Thyroid gland (tissue), 4 donors: ENCODE data around the gene AGBL3. TPM values are rescaled to one million over a fixed set of nuclear protein-coding genes. Genes with fewer than 3 reads are reported as not detected.
A peak's percentile ranks its signal among the peaks of the same experiment; 100 is the strongest.

Source experiments
- DNase-seq, 2 donors: peaks; one replicate each; pipeline ENCODE4 v3.0.0-alpha.2; 2019
- H3K27ac ChIP-seq, 3 donors: fragments of 200-600 bp; sonication (generic); 1 replicate in 2 of 3; 2 replicates in 1 of 3; pipeline ENCODE4 v1.5.1; 2016 to 2019; ENCODE audit warnings: mild to moderate bottlenecking in 1 of 3, moderate library complexity in 1 of 3
- H3K27me3 ChIP-seq: fragments of 200-600 bp; sonication (generic); one replicate; pipeline ENCODE4 v1.5.1; 2019
- H3K36me3 ChIP-seq, 2 donors: fragments of 200-600 bp; sonication (generic); one replicate each; pipeline ENCODE4 v1.5.1; 2016 to 2019
- H3K4me1 ChIP-seq, 2 donors: fragments of 200-600 bp; sonication (generic); one replicate each; pipeline ENCODE4 v1.5.1; 2017 to 2019
- H3K4me3 ChIP-seq, 3 donors: fragments of 200-600 bp; sonication (generic); replicated peaks in 1 of 3; 1 replicate in 2 of 3; 2 replicates in 1 of 3; pipeline ENCODE4 v1.5.1; 2016; ENCODE audit warnings: mild to moderate bottlenecking in 1 of 3
- H3K9me3 ChIP-seq: fragments of 200-600 bp; sonication (generic); one replicate; pipeline ENCODE4 v1.5.1; 2017
- CTCF ChIP-seq, 6 experiments: fragments of 200-600 bp in 3 of 6; fragments of 450-650 bp in 3 of 6; sonication (generic) in 3 of 6; IDR thresholded peaks; one replicate each; pipeline ENCODE4 v1.5.1; 2016 to 2019; ENCODE audit warnings: antibody characterized with exemption in 6 of 6, mild to moderate bottlenecking in 2 of 6, inconsistent platforms in 1 of 6, moderate library complexity in 1 of 6
- POLR2A ChIP-seq, 2 donors: fragments of 450-650 bp; IDR thresholded peaks; one replicate each; pipeline ENCODE4 v1.6.1; 2017; ENCODE audit warnings: antibody characterized with exemption in 2 of 2, mild to moderate bottlenecking in 2 of 2, moderate library complexity in 1 of 2
- WGBS, 2 donors: methylation state at CpG; one replicate each; pipeline ENCODE4 v1.1.5; 2017; 5-methylcytosine and 5-hydroxymethylcytosine counted together
- intact Hi-C: fragments of 100-400 bp; cut with DNase I; formaldehyde crosslinking; loops from one replicate; pipeline ENCODE4 v1.15.1; 2023
- total RNA-seq, 4 donors: library from RNA; depleted of rRNA; stranded (reverse); fragments of >200 nt; gene quantifications; one replicate each; pipeline ENCODE4 v1.2.3, GENCODE V29; 2016

The AGBL3 gene
- total RNA-seq, 4 donors from 2014 or later = 3.6 to 5.0 (median 4.1) TPM

- no peak overlapping the region for H3K4me3 ChIP-seq
- TF ChIP-seq POLR2A (IDR thresholded peaks at IDR 0.05) = no peak
- TF ChIP-seq CTCF (IDR thresholded peaks at IDR 0.05) = no peak
- H3K4me1 ChIP-seq = peaks cover 46 to 49% of the 10 kb centered on the region in 2 donors
- intact Hi-C loops = loop anchor here (5.0 kb wide), 1 partner anchor 248 kb away; no protein-coding TSS in a partner anchor
- H3K27ac ChIP-seq = peak overlapping the region in 1 of 3 donors; percentile 24
- no peaks in the 10 kb centered on the region for H3K27me3 ChIP-seq
- H3K36me3 ChIP-seq = no peaks in the 10 kb centered on the region
- no peak for DNase-seq
- no peaks in the 10 kb centered on the region for H3K9me3 ChIP-seq
Observed at GRCh38 chr7:134940729-134941128, 45.6 kb upstream of the AGBL3 start.

- WGBS, 2 donors = 72 to 75% methylated on average over 3 of the region's 3 CpGs
- H3K4me1 ChIP-seq = peaks cover 40 to 44% of the 10 kb centered on the region in 2 donors
- intact Hi-C loops = loop anchor here (5.0 kb wide), 1 partner anchor 249 kb away; no protein-coding TSS in a partner anchor
Observed at GRCh38 chr7:134941185-134941900, 45.0 kb upstream of the AGBL3 start.

GRCh38 chr7:134941952-134942351 is 44.4 kb upstream of the AGBL3 start:
- H3K27ac ChIP-seq = peak overlapping the region in 2 of 3 donors; percentile 8 to 21

More at GRCh38 chr7:134941185-134941900, 45.0 kb upstream of the AGBL3 start:
- Histone ChIP-seq H3K27ac (peak overlapping the region in 2 of 3 donors; percentile 7 to 24), H3K9me3 (no peaks in the 10 kb centered on the region), H3K27me3 (no peaks in the 10 kb centered on the region), H3K4me3 (no peak overlapping the region), H3K36me3 (peaks cover 0 to 4% of the 10 kb centered on the region in 2 donors)
- peak in 1 of 2 donors; percentile 27 for DNase-seq
- no peak for TF ChIP-seq CTCF (IDR thresholded peaks at IDR 0.05)
- peak in 1 of 2 donors; percentile 13 for TF ChIP-seq POLR2A (IDR thresholded peaks at IDR 0.05)

DNA sequence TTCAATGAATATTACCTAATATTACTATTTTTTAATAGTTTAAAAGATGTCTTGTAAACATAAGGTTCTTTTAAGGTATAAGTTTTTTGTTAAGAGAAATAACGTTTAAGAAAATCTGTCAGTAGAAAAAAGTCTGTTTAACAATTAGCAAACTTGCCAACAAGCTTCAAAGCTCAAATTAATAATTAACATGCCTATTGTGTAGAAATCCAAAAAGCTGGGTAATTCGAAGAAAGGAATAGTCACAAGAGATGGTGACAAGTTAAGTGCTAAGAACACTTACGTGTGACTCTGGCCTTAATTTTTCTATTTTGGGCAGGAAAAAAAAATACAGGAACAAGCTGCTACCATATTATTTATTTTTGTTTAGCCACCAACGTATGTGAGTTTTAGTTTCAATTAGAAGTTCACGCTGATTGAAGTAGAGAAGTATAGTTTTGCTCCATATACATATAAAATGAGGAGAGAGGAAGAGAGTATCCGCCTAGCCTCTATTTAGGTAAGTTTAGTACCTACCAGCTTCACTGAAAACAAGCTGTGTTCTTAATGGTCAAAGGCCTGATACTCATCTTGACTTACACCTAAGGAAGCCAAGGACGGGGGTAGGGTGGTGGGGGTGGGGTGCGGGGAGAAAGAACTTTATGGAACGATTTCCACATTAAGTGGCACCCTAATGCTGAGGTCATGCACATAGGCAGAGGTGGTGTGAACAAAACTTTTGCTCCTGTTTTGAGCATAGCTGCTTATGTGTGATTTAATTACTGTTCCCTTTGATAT is 43.4 kb upstream of the AGBL3 start:
- 76 to 78% methylated on average over 9 of the region's 9 CpGs for WGBS, 2 donors
- TF ChIP-seq CTCF (IDR thresholded peaks at IDR 0.05) (no peak), POLR2A (IDR thresholded peaks at IDR 0.05) (no peak)
- no peaks in the 10 kb centered on the region for H3K27me3 ChIP-seq
- H3K27ac ChIP-seq = no peak overlapping the region
- intact Hi-C loops = loop anchor here (5.0 kb wide), 1 partner anchor 251 kb away; no protein-coding TSS in a partner anchor
- H3K9me3 ChIP-seq = no peaks in the 10 kb centered on the region
- peaks cover 26 to 29% of the 10 kb centered on the region in 2 donors for H3K4me1 ChIP-seq
- H3K4me3 ChIP-seq = no peak overlapping the region
- no peak for DNase-seq
- peaks cover 6 to 16% of the 10 kb centered on the region in 2 donors for H3K36me3 ChIP-seq

More at GRCh38 chr7:134941952-134942351, 44.4 kb upstream of the AGBL3 start:
- H3K27me3 ChIP-seq = no peaks in the 10 kb centered on the region
- peaks cover 35 to 38% of the 10 kb centered on the region in 2 donors for H3K4me1 ChIP-seq
- intact Hi-C loops = loop anchor here (5.0 kb wide), 1 partner anchor 250 kb away; no protein-coding TSS in a partner anchor
- DNase-seq = peak in 1 of 2 donors; percentile 23
- no peaks in the 10 kb centered on the region for H3K9me3 ChIP-seq
- 76 to 82% methylated on average over 5 of the region's 5 CpGs for WGBS, 2 donors
- no peak overlapping the region for H3K4me3 ChIP-seq
- peaks cover 0 to 7% of the 10 kb centered on the region in 2 donors for H3K36me3 ChIP-seq
- no peak for TF ChIP-seq CTCF (IDR thresholded peaks at IDR 0.05)
- TF ChIP-seq POLR2A (IDR thresholded peaks at IDR 0.05) = no peak
